ENCODE data around the gene BRAT1. TPM values are rescaled to one million over a fixed set of nuclear protein-coding genes. Genes with fewer than 3 reads are reported as not detected.

BRAT1 gene
- total RNA-seq, 3 donors from 2014 or later: 20.7 to 27.9 (median 22.1) TPM

DNA sequence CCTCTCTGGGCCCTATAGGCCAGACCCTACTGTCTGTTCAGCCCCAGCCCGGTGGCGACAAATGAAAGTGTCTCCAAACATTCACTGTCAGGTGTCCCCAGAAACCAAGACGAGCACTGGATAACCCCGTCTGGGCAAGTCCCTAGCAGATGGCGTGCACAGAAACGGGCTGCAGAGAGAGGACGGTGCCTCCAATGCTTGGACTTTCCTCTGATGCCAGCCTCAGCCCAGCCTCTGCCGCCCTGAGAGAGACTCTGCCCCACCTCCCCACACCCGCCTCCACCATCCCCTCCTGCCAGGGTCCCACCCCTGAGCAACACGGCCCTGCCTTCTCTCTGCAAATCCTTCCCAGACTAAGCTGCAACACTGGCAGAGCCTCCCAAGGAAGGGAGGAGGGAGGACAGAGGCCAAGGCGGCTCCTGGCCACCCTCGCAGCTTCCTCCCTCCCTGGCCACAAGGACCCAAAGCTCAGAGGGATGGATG, 43.1 kb downstream of the BRAT1 start:
- DNase-seq: peak in 2 of 3 donors; percentile 35 to 60
- intact Hi-C loops (cut with DNase I, micrococcal nuclease): no loop called here
- H3K4me1 ChIP-seq (ENCODE audit: low read depth): peaks cover 26% of the 10 kb centered on the region

DNA sequence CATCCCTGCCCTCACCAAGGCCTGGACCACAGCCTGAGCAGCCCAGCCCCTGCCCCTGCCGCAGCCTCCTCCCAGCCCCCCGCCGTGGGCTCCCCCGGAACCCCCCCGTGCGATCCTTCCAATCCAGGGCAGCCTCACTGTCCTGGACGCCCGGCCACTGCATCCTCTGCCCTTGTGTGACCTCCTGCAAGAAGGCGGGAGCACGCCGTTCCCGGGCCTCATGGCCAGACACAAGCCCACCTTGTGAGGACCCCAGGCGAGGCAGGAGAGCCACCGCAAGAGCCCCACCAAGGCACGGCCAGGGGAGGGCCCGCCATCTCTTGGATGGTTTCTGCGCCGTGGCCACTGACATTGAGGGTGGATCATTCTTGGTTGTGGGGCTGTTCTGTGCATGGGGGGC, 43.6 kb downstream of the BRAT1 start:
- DNase-seq: no peak
- Histone ChIP-seq H3K36me3 (ENCODE audit: low read depth) (no peaks in the 10 kb centered on the region), H3K9me3 (no peaks in the 10 kb centered on the region), H3K4me3 (no peak overlapping the region), H3K4me1 (ENCODE audit: low read depth) (peaks cover 26% of the 10 kb centered on the region)
- ATAC-seq: no peak
- TF ChIP-seq, protein P1, sequence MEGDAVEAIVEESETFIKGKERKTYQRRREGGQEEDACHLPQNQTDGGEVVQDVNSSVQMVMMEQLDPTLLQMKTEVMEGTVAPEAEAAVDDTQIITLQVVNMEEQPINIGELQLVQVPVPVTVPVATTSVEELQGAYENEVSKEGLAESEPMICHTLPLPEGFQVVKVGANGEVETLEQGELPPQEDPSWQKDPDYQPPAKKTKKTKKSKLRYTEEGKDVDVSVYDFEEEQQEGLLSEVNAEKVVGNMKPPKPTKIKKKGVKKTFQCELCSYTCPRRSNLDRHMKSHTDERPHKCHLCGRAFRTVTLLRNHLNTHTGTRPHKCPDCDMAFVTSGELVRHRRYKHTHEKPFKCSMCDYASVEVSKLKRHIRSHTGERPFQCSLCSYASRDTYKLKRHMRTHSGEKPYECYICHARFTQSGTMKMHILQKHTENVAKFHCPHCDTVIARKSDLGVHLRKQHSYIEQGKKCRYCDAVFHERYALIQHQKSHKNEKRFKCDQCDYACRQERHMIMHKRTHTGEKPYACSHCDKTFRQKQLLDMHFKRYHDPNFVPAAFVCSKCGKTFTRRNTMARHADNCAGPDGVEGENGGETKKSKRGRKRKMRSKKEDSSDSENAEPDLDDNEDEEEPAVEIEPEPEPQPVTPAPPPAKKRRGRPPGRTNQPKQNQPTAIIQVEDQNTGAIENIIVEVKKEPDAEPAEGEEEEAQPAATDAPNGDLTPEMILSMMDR (IDR thresholded peaks at IDR 0.05): no peak
- intact Hi-C loops (cut with DNase I, micrococcal nuclease): no loop called here

More for the DNA sequence above, 43.1 kb downstream of the BRAT1 start:
- Histone ChIP-seq H3K4me3 (no peak overlapping the region), H3K36me3 (ENCODE audit: low read depth) (no peaks in the 10 kb centered on the region), H3K9me3 (no peaks in the 10 kb centered on the region)
- TF ChIP-seq, protein P1 (IDR thresholded peaks at IDR 0.05): no peak
- ATAC-seq: peak; percentile 47

DNA sequence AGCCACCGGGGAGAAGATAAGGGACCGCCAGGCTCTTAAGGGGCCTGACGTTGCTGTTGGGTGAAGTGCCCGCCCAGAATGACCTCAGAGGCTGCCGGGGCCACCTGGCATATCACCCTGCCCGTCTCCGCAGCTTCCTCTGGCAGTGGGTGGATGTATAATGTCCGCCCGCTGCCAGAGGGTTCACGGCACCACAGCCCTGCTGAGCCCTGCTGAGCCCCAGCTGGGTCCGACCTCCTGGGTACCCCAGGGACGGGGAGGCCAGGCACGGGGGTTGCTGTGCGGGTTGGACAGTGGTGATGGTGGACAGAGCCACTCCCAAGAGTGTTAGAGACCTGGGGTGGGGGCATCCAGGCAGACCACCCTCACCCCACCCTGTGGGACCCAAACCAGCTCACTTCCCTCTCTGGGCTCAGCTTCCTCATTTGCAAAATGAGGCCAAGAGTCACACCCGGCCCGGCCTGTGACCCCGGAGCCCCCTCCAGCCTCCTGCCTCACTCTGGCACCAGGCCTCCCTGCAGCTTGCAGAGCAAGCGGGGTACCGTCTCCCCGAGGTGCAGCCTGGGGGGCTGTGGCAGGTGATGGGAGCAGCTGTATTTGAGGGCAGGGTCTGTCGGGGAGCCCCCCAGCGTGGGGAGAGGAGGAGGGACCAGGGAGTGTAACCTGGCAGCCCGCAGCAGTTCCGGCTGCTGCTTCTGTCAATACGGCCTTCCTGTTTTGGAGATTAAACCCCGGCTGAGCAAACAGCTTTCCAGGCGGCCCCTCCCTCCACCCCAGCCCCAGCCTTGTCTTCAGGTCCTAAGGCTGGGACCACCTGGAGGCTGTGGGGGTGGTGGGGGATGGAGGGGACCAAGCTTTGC, 44.2 kb downstream of the BRAT1 start:
- intact Hi-C loops (cut with DNase I, micrococcal nuclease): no loop called here
- TF ChIP-seq, protein P1 (IDR thresholded peaks at IDR 0.05): no peak
- ATAC-seq (peak; percentile 76), DNase-seq (peak; percentile 65 to 86 (median 66))
- Histone ChIP-seq H3K36me3 (ENCODE audit: low read depth) (no peaks in the 10 kb centered on the region), H3K9me3 (no peaks in the 10 kb centered on the region), H3K4me3 (no peak overlapping the region), H3K4me1 (ENCODE audit: low read depth) (peaks cover 26% of the 10 kb centered on the region)

DNA sequence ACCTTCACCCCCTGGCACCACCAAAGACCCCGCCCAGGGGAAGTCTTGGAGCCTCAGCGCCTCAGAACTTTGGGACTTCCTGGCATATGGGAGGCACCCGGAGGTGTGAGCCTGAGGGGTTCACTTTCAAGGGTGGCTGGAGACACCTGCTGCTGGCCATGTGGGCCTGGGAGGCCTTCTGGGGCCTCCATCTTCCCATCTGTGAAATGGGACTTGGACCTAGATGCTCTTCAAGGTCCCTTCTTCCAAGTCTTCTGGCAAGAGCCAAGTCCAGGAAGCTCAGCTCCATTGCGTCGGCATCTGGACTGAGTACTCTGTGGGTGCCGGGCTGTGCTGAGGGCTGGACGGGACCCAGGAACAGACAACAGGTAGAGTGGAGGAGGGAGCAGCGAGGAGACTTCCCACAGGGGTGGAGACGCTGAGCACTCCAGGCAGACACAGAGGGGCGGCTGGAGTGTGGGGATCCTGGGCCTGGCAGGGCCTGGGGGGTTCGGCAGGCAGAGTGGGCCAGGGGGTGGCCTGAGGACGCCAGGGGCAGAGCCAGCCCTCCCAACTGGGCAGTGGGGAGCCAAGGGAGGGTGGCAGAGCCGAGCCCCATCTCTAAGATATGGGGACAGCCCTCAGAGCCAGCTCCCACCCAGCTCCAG, 45.1 kb downstream of the BRAT1 start:
- DNase-seq (no peak), ATAC-seq (no peak)
- TF ChIP-seq, protein P1 (IDR thresholded peaks at IDR 0.05): no peak
- H3K4me3 ChIP-seq: no peak overlapping the region
- intact Hi-C loops (cut with DNase I, micrococcal nuclease): no loop called here
- peaks cover 26% of the 10 kb centered on the region for H3K4me1 ChIP-seq (ENCODE audit: low read depth)
- no peaks in the 10 kb centered on the region for H3K9me3 ChIP-seq
- H3K36me3 ChIP-seq (ENCODE audit: low read depth): no peaks in the 10 kb centered on the region

DNA sequence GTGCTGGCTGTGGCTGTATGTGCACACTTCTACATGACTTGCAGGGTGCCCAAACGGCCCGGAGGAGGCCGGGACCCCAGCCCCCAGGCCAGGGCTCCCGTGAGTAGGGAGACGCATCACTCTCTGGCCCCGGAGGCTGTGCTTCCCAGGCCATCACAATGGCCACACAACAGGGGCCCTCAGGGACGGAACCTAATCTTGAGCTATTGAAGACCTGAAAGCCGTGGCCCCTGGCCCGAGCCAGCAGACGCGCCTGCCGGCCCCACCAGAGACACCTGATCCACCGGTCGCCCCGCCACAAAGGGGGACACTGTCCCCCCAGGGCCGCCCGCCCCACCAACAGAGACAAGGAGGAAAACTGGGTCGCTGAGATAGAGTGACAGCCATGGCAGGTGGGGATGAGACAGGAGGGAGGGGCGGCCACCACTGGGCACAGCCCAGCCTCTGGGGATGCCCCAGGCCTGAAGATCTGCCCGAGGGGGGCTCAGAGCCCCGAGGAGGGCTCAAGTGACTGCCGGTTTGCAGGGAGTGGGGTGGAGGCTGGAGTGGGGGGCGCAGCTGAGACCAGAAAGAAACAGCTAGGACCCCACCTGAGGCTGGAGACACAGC, 45.9 kb downstream of the BRAT1 start:
- DNase-seq (no peak), ATAC-seq (no peak)
- intact Hi-C loops (cut with DNase I, micrococcal nuclease): no loop called here
- Histone ChIP-seq H3K9me3 (no peaks in the 10 kb centered on the region), H3K4me1 (ENCODE audit: low read depth) (peaks cover 26% of the 10 kb centered on the region), H3K4me3 (no peak overlapping the region), H3K36me3 (ENCODE audit: low read depth) (no peaks in the 10 kb centered on the region)
- TF ChIP-seq, protein P1 (IDR thresholded peaks at IDR 0.05): no peak

All from mucosa of descending colon (tissue), 3 donors.